Smooth muscle cell (in vitro differentiated cells): ENCODE measurements around the gene MYZAP. TPM values are rescaled to one million over a fixed set of nuclear protein-coding genes. Genes with fewer than 3 reads are reported as not detected.

Experiments used
- DNase-seq: peaks from one replicate; lab custom pipeline; 2025; ENCODE audit not compliant: unreplicated experiment; lab: John Stamatoyannopoulos, UW
- H2AFZ ChIP-seq: fragments of 200-600 bp; sonication (generic); 2 replicates; pipeline ENCODE4 v1.6.0; 2016; ENCODE audit warnings: antibody characterized with exemption, low read depth, mild to moderate bottlenecking
- H3F3A ChIP-seq: fragments of 200-600 bp; sonication (generic); 2 replicates; pipeline ENCODE4 v1.6.0; 2017; ENCODE audit warnings: antibody characterized with exemption, low read depth
- H3K27ac ChIP-seq: fragments of 200-600 bp; sonication (generic); 2 replicates; pipeline ENCODE4 v1.5.1; 2016; ENCODE audit warnings: low read depth, mild to moderate bottlenecking
- H3K27me3 ChIP-seq: fragments of 200-600 bp; sonication (generic); 2 replicates; pipeline ENCODE4 v1.6.1; 2016; ENCODE audit warnings: low read depth, mild to moderate bottlenecking
- H3K36me3 ChIP-seq: fragments of 200-600 bp; sonication (generic); 2 replicates; pipeline ENCODE4 v1.5.1; 2016; ENCODE audit warnings: low read depth
- H3K4me1 ChIP-seq: fragments of 200-600 bp; sonication (generic); 2 replicates; pipeline ENCODE4 v1.5.1; 2016; ENCODE audit warnings: low read depth
- H3K4me2 ChIP-seq: fragments of 200-600 bp; sonication (generic); 2 replicates; pipeline ENCODE4 v1.6.0; 2016; ENCODE audit warnings: mild to moderate bottlenecking
- H3K4me3 ChIP-seq: fragments of 200-600 bp; sonication (generic); 2 replicates; pipeline ENCODE4 v1.5.1; 2016; ENCODE audit warnings: mild to moderate bottlenecking
- H3K79me2 ChIP-seq: fragments of 200-600 bp; sonication (generic); 2 replicates; pipeline ENCODE4 v1.6.0; 2016; ENCODE audit warnings: low read depth, mild to moderate bottlenecking
- H3K9ac ChIP-seq: fragments of 200-600 bp; sonication (generic); 2 replicates; pipeline ENCODE4 v1.6.0; 2016; ENCODE audit warnings: low read depth
- H3K9me3 ChIP-seq: fragments of 200-600 bp; sonication (generic); replicated peaks from 2 replicates; pipeline ENCODE4 v1.5.1; 2016; ENCODE audit warnings: low read depth
- H4K20me1 ChIP-seq: fragments of 200-600 bp; sonication (generic); 2 replicates; pipeline ENCODE4 v1.6.0; 2016; ENCODE audit warnings: low read depth
- WGBS: methylation state at CpG from one replicate; pipeline ENCODE4 v1.1.7; 2016; ENCODE audit warnings: low lambda C conversion rate; 5-methylcytosine and 5-hydroxymethylcytosine counted together
- polyA plus RNA-seq: library from polyadenylated mRNA; unstranded; fragments of >200 nt; fragmentation: Nextera tagmentation; extraction: Ambion mirVana; gene quantifications from 2 replicates; pipeline ENCODE4 v1.2.1, GENCODE V29; 2016
- total RNA-seq: library from RNA; depleted of rRNA; stranded (reverse); fragments of >200 nt; gene quantifications from 2 replicates; pipeline ENCODE4 v1.2.3, GENCODE V29; 2014
- TF ChIP-seq, protein P1 (sequence below): fragments of 200-600 bp; sonication (generic); IDR thresholded peaks from 2 replicates; pipeline ENCODE4 v1.5.1; 2017; ENCODE audit warnings: borderline replicate concordance, mild to moderate bottlenecking, antibody characterized with exemption; ENCODE audit not compliant: insufficient read depth, poor library complexity, severe bottlenecking

Gene MYZAP
- total and polyA plus RNA-seq, 2 experiments from 2014 or later, result 0.09 to 0.65 TPM

DNA sequence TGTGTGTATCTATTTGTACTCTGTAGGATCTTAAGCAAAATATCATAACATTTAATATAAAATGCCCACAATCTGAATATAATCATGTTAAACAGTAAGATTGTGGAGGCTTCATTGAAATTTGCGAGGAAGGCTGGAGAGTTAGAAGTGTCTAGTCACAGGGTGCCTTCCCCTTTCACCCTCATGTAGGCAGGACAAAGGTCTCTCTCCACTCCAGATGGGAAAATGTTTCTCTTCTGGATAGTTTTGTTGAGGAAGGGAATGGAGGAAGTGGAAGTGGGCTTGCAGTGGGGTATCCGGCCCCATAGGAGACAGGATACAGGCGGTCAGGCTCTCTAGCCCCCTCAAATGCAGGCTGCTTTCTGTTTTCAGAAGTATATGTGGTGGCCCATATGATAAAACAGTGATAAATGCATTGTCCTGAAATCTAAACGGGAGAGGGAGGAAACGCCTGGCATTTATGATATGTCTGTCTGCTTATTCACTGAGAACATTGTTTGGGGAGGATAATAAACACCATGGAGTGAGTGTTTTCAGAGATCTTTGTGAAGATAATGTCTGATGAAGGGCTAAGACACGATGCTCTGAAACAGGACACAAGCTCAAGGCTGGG lies 13.3 kb upstream of the MYZAP start:
- DNase-seq, result no peak
- Histone ChIP-seq H3F3A (no peaks in the 10 kb centered on the region), H3K36me3 (no peaks in the 10 kb centered on the region), H3K27ac (no peak overlapping the region), H3K4me3 (no peak overlapping the region), H3K9ac (no peak overlapping the region), H2AFZ (no peak overlapping the region), H3K79me2 (no peaks in the 10 kb centered on the region), H3K27me3 (no peaks in the 10 kb centered on the region), H3K9me3 (no peaks in the 10 kb centered on the region), H3K4me1 (no peaks in the 10 kb centered on the region), H4K20me1 (no peaks in the 10 kb centered on the region), H3K4me2 (no peak overlapping the region)
- 76% methylated on average over 6 of the region's 6 CpGs for WGBS
- TF ChIP-seq, protein P1, sequence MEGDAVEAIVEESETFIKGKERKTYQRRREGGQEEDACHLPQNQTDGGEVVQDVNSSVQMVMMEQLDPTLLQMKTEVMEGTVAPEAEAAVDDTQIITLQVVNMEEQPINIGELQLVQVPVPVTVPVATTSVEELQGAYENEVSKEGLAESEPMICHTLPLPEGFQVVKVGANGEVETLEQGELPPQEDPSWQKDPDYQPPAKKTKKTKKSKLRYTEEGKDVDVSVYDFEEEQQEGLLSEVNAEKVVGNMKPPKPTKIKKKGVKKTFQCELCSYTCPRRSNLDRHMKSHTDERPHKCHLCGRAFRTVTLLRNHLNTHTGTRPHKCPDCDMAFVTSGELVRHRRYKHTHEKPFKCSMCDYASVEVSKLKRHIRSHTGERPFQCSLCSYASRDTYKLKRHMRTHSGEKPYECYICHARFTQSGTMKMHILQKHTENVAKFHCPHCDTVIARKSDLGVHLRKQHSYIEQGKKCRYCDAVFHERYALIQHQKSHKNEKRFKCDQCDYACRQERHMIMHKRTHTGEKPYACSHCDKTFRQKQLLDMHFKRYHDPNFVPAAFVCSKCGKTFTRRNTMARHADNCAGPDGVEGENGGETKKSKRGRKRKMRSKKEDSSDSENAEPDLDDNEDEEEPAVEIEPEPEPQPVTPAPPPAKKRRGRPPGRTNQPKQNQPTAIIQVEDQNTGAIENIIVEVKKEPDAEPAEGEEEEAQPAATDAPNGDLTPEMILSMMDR, result no peak

DNA sequence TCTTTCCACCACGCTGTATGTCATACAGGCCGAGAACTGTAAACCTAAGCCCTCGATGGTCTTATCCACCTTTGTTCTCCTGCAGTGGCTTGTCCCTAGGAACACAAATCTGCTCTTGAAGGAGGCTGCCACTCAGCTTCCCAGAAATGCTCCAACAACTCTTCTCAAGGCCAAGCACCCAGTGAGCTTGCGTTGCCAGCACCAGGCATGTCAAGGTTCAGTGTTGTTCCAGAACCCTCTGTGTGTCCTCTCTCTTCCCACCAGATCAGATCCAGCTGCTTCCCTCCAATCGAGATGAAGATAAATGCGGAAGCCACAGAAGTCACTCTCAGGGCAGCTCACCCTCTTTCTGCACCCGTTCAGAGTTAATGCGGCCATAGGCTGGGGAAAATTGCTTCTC lies 11.3 kb upstream of the MYZAP start:
- TF ChIP-seq, protein P1, result no peak
- H3K4me3 ChIP-seq, result no peak overlapping the region
- no peaks in the 10 kb centered on the region for H3K9me3 ChIP-seq
- DNase-seq, result no peak
- no peaks in the 10 kb centered on the region for H3K4me1 ChIP-seq
- H3K9ac ChIP-seq, result no peak overlapping the region
- H3K27me3 ChIP-seq, result no peaks in the 10 kb centered on the region
- no peaks in the 10 kb centered on the region for H3K79me2 ChIP-seq
- no peaks in the 10 kb centered on the region for H3K36me3 ChIP-seq
- H3K4me2 ChIP-seq, result no peak overlapping the region
- no peak overlapping the region for H2AFZ ChIP-seq
- H3F3A ChIP-seq, result no peaks in the 10 kb centered on the region
- no peak overlapping the region for H3K27ac ChIP-seq
- H4K20me1 ChIP-seq, result no peaks in the 10 kb centered on the region
- 89% methylated on average over 8 of the region's 8 CpGs for WGBS

DNA sequence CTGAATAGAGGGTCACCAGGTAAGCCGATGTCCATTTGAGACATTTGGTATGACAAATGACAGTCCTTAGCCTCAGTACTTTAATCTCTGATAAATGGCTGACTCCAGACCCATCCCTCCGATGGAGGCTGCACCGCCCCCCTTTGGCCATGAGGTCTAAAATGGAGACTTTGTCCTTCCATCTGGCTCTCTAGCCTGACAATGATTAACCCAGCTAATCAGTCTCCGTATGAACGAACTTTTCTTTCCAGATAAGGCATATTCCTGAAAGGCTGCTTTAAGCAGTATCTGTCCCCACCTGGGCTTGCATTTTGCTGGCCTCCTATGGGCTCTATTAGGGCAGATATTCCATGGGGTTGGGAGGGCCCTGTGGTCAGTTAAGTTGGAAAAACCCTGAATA lies 10.8 kb upstream of the MYZAP start:
- H3K9ac ChIP-seq, result no peak overlapping the region
- H3K27ac ChIP-seq, result no peak overlapping the region
- H3K4me1 ChIP-seq, result no peaks in the 10 kb centered on the region
- H3K36me3 ChIP-seq, result no peaks in the 10 kb centered on the region
- no peaks in the 10 kb centered on the region for H3K9me3 ChIP-seq
- TF ChIP-seq, protein P1, result no peak
- 90% methylated on average over 5 of the region's 5 CpGs for WGBS
- H3K4me2 ChIP-seq, result no peak overlapping the region
- no peaks in the 10 kb centered on the region for H4K20me1 ChIP-seq
- H3K27me3 ChIP-seq, result no peaks in the 10 kb centered on the region
- no peak overlapping the region for H2AFZ ChIP-seq
- no peak for DNase-seq
- no peaks in the 10 kb centered on the region for H3K79me2 ChIP-seq
- H3K4me3 ChIP-seq, result no peak overlapping the region
- no peaks in the 10 kb centered on the region for H3F3A ChIP-seq

DNA sequence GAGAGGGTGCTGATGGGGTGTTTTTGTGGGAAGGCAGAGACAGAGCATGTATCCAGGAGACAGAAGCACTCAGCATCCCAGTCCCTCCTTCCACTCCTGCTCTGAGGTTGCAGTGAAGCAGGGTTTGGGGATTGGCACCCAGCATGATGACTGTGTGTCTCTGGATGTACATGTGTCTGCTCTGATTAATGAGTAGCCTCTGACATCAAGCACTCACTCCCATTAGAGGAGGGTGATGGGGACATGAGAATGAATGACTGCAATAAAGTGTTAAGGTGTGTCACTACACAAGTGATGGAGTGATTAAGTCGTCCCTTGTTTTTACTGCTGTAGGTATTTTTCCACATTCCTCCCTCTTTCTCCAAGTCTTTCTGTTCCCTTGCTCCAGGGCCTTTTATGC lies 9.6 kb upstream of the MYZAP start:
- H3K4me1 ChIP-seq, result no peaks in the 10 kb centered on the region
- no peaks in the 10 kb centered on the region for H4K20me1 ChIP-seq
- no peak for DNase-seq
- H3K27me3 ChIP-seq, result no peaks in the 10 kb centered on the region
- H3F3A ChIP-seq, result no peaks in the 10 kb centered on the region
- 93% methylated on average over 1 of the region's 1 CpG for WGBS
- no peak overlapping the region for H2AFZ ChIP-seq
- H3K4me3 ChIP-seq, result no peak overlapping the region
- H3K36me3 ChIP-seq, result no peaks in the 10 kb centered on the region
- TF ChIP-seq, protein P1, result no peak
- no peaks in the 10 kb centered on the region for H3K79me2 ChIP-seq
- H3K9ac ChIP-seq, result no peak overlapping the region
- no peak overlapping the region for H3K27ac ChIP-seq
- H3K4me2 ChIP-seq, result no peak overlapping the region
- H3K9me3 ChIP-seq, result no peaks in the 10 kb centered on the region
